HG03045 (cell line): ENCODE data around the gene LRRIQ4.

Experiments used
- ATAC-seq: cut with Tn5 transposase; IDR thresholded peaks from one replicate; pipeline ENCODE4 v1.9.1; 2021; ENCODE audit warnings: mild to moderate bottlenecking, moderate library complexity; ENCODE audit not compliant: unreplicated experiment

Gene LRRIQ4

GRCh38 chr3:169812332-169813235 lies at the start of gene LRRIQ4, which contains the start of gene LRRC34:
TSS of gene LRRIQ4 (plus strand) at chr3:169812870. CDS start at chr3:169821922, 9,052 bp downstream.
TSS of gene LRRC34 (minus strand) at chr3:169812904. CDS start at chr3:169812548, 356 bp downstream.
- ATAC-seq = peak; percentile 71

- ATAC-seq = peak; percentile 52
Observed at GRCh38 chr3:169764312-169764881, 48.3 kb upstream of the LRRIQ4 start.

GRCh38 chr3:169764882-169765612 lies 47.6 kb upstream of the LRRIQ4 start, which contains the start of gene TERC:
TSS of gene TERC (minus strand) at chr3:169765060.
- ATAC-seq = peak; percentile 79

- ATAC-seq = peak; percentile 25
Observed at GRCh38 chr3:169769287-169770181, 43.1 kb upstream of the LRRIQ4 start, which contains the start of gene ACTRT3. TSS of gene ACTRT3 (minus strand) at chr3:169769561. CDS start at chr3:169769520, 41 bp downstream.

GRCh38 chr3:169771497-169772304 lies 41.0 kb upstream of the LRRIQ4 start:
- no peak for ATAC-seq

- peak; percentile 24 for ATAC-seq
Observed at GRCh38 chr3:169772305-169772896, 40.3 kb upstream of the LRRIQ4 start.

GRCh38 chr3:169772897-169773816 lies 39.5 kb upstream of the LRRIQ4 start, which contains the start of gene MYNN:
TSS of gene MYNN (plus strand) at chr3:169773396. CDS start at chr3:169774296, 900 bp downstream.
- peak; percentile 87 for ATAC-seq

- no peak for ATAC-seq
Observed at GRCh38 chr3:169774186-169774585, 38.5 kb upstream of the LRRIQ4 start.

GRCh38 chr3:169777822-169778221 lies 34.8 kb upstream of the LRRIQ4 start:
- no peak for ATAC-seq

GRCh38 chr3:169780742-169781141 lies 31.9 kb upstream of the LRRIQ4 start:
- no peak for ATAC-seq

- ATAC-seq = no peak
Observed at GRCh38 chr3:169781209-169781855, 31.3 kb upstream of the LRRIQ4 start.

- no peak for ATAC-seq
Observed at GRCh38 chr3:169787120-169787519, 25.6 kb upstream of the LRRIQ4 start.

GRCh38 chr3:169787791-169788190 lies 24.9 kb upstream of the LRRIQ4 start:
- ATAC-seq = no peak

- no peak for ATAC-seq
Observed at GRCh38 chr3:169790219-169790618, 22.5 kb upstream of the LRRIQ4 start.

GRCh38 chr3:169790687-169791429 lies 21.8 kb upstream of the LRRIQ4 start:
- ATAC-seq = no peak

- ATAC-seq = no peak
Observed at GRCh38 chr3:169792359-169792758, 20.3 kb upstream of the LRRIQ4 start.

GRCh38 chr3:169804681-169805080 lies 8.0 kb upstream of the LRRIQ4 start:
- ATAC-seq = no peak
